Activated CD8-positive, alpha-beta T cell treated with anti-CD3 and anti-CD28 coated beads, Interleukin-2, amount 10 ng/mL, durations not matched to agents 7 days and 5 days (primary cell): ENCODE data around the gene DHDDS. TPM values are rescaled to one million over a fixed set of nuclear protein-coding genes. Genes with fewer than 3 reads are reported as not detected.
A peak's percentile ranks its signal among the peaks of the same experiment; 100 is the strongest.
"Not testable (repeated sequence)": the region's sequence is repeated elsewhere in the genome, so short reads cannot be mapped to it uniquely, and the experiment has no call there.

Experiments used
- ATAC-seq: fragments of 150-1000 bp; cut with Tn5 transposase; one replicate; pipeline ENCODE4 v1.10.0; 2021; ENCODE audit warnings: moderate library complexity
- CTCF ChIA-PET: fragments of 350-600 bp; sonication (Branson Sonifier 250); formaldehyde crosslinking; loops from one replicate; lab custom pipeline; 2021; ENCODE audit warnings: antibody characterized with exemption; lab: Charles Lee
- POLR2A ChIA-PET: fragments of 350-600 bp; sonication (Branson Sonifier 250); formaldehyde crosslinking; loops from one replicate; lab custom pipeline; 2021; ENCODE audit warnings: antibody characterized with exemption; lab: Charles Lee
- DNase-seq: peaks from one replicate; pipeline ENCODE4 v3.0.0-alpha.2; 2020
- H3K27ac Mint-ChIP-seq: one replicate; pipeline ENCODE4 v1.8.0; 2021; ENCODE audit warnings: mild to moderate bottlenecking, mixed read lengths
- H3K27me3 Mint-ChIP-seq: one replicate; pipeline ENCODE4 v1.8.0; 2021; ENCODE audit warnings: low read depth, mixed read lengths
- H3K36me3 Mint-ChIP-seq: one replicate; pipeline ENCODE4 v1.8.0; 2021; ENCODE audit warnings: low read depth, mixed read lengths
- H3K4me1 Mint-ChIP-seq: one replicate; pipeline ENCODE4 v1.8.0; 2021; ENCODE audit warnings: low read depth, mixed read lengths
- H3K4me3 Mint-ChIP-seq: one replicate; pipeline ENCODE4 v1.8.0; 2021; ENCODE audit warnings: mild to moderate bottlenecking, mixed read lengths
- H3K9me3 Mint-ChIP-seq: one replicate; pipeline ENCODE4 v1.8.0; 2022; ENCODE audit warnings: mixed read lengths; ENCODE audit not compliant: insufficient read depth
- total RNA-seq, 2 experiments: library from RNA; stranded (reverse); gene quantifications; one replicate each; pipeline ENCODE4 v1.2.3, GENCODE V29; 2021

The DHDDS gene
- total RNA-seq: 10 to 100 TPM; 48.3 to 49.5 TPM

- ChIA-PET CTCF (interaction anchor here (0.8 to 5.7 kb wide), 11 partner anchors 9 to 198 kb away, joined by 3 to 63 read pairs (median 4); partner anchors contain the start of genes CD52 and CEP85), POLR2A (interaction anchor here (0.6 to 3.1 kb wide), 13 partner anchors 9 to 197 kb away, joined by 3 to 16 read pairs (median 4); partner anchors contain the start of genes CEP85, HMGN2 and SH3BGRL3)
- H3K4me3 Mint-ChIP-seq: peak within 1 kb of the TSS; percentile 91
- H3K9me3 Mint-ChIP-seq: no peaks in the 10 kb centered on the region
- H3K4me1 Mint-ChIP-seq: peaks cover 26% of the 10 kb centered on the region
- ATAC-seq (peak; percentile 98), DNase-seq (peak; percentile 99)
- H3K27ac Mint-ChIP-seq: peak within 1 kb of the TSS; percentile 93
- H3K36me3 Mint-ChIP-seq: peaks cover 12% of the 10 kb centered on the region
- no peaks in the 10 kb centered on the region for H3K27me3 Mint-ChIP-seq
Measured at GRCh38 chr1:26431979-26432695, at the start of gene DHDDS. TSS of gene DHDDS (plus strand) at chr1:26432321. CDS start at chr1:26432946, 625 bp downstream.

GRCh38 chr1:26384076-26384475, 48.0 kb upstream of the DHDDS start:
- CTCF ChIA-PET: interaction anchor here (1.0 kb wide), 1 partner anchor 108 kb away, joined by 3 read pairs; no protein-coding TSS in a partner anchor
- peak overlapping the region; percentile 66 for H3K27ac Mint-ChIP-seq
- POLR2A ChIA-PET: no interaction called here
- peak; percentile 34 for ATAC-seq
- H3K36me3 Mint-ChIP-seq: peaks cover 5% of the 10 kb centered on the region
- H3K4me1 Mint-ChIP-seq: peaks cover 72% of the 10 kb centered on the region
- H3K27me3 Mint-ChIP-seq: no peaks in the 10 kb centered on the region
- peak overlapping the region; percentile 7 for H3K4me3 Mint-ChIP-seq
- no peak for DNase-seq
- no peaks in the 10 kb centered on the region for H3K9me3 Mint-ChIP-seq

- H3K4me3 Mint-ChIP-seq: peak overlapping the region; percentile 42
- not testable (repeated sequence) for H3K27ac Mint-ChIP-seq, H3K9me3 Mint-ChIP-seq, DNase-seq, H3K27me3 Mint-ChIP-seq, ATAC-seq, H3K36me3 Mint-ChIP-seq
- ChIA-PET CTCF (interaction anchor here (1.9 kb wide), 1 partner anchor 11 kb away, joined by 5 read pairs; no protein-coding TSS in a partner anchor), POLR2A (interaction anchor here (0.7 kb wide), 1 partner anchor 26 kb away, joined by 5 read pairs; no protein-coding TSS in a partner anchor)
- H3K4me1 Mint-ChIP-seq: peaks cover 74% of the 10 kb centered on the region
Measured at GRCh38 chr1:26385063-26385462, 47.1 kb upstream of the DHDDS start.

- H3K27ac Mint-ChIP-seq: no peak overlapping the region
- H3K4me1 Mint-ChIP-seq: peaks cover 83% of the 10 kb centered on the region
- no peak overlapping the region for H3K4me3 Mint-ChIP-seq
- H3K36me3 Mint-ChIP-seq: peaks cover 5% of the 10 kb centered on the region
- peaks cover under 1% of the 10 kb centered on the region for H3K27me3 Mint-ChIP-seq
- CTCF ChIA-PET: interaction anchor here (5.4 to 9.2 kb wide), 2 partner anchors 11 to 102 kb away, joined by 57 to 141 read pairs; no protein-coding TSS in a partner anchor
- DNase-seq (no peak), ATAC-seq (no peak)
- POLR2A ChIA-PET: no interaction called here
- H3K9me3 Mint-ChIP-seq: no peaks in the 10 kb centered on the region
Measured at GRCh38 chr1:26387447-26387846, 44.7 kb upstream of the DHDDS start.

- CTCF ChIA-PET: interaction anchor here (0.7 to 9.2 kb wide), 9 partner anchors 12 to 153 kb away, joined by 3 to 141 read pairs (median 5); no protein-coding TSS in a partner anchor
- Mint-ChIP-seq H3K27me3 (peaks cover 3% of the 10 kb centered on the region), H3K27ac (peak overlapping the region; percentile 81), H3K4me3 (peak overlapping the region; percentile 34), H3K9me3 (no peaks in the 10 kb centered on the region), H3K36me3 (peaks cover 5% of the 10 kb centered on the region), H3K4me1 (peaks cover 80% of the 10 kb centered on the region)
- ATAC-seq (no peak), DNase-seq (no peak)
- POLR2A ChIA-PET: interaction anchor here (0.7 to 1.2 kb wide), 4 partner anchors 14 to 30 kb away, joined by 3 read pairs; no protein-coding TSS in a partner anchor
Measured at GRCh38 chr1:26388791-26389445, 43.2 kb upstream of the DHDDS start.

- no peaks in the 10 kb centered on the region for H3K9me3 Mint-ChIP-seq
- ATAC-seq (peak; percentile 64), DNase-seq (peak; percentile 64)
- H3K27me3 Mint-ChIP-seq: peaks cover 3% of the 10 kb centered on the region
- H3K36me3 Mint-ChIP-seq: no peaks in the 10 kb centered on the region
- POLR2A ChIA-PET: interaction anchor here (0.7 kb wide), 1 partner anchor 31 kb away, joined by 3 read pairs; no protein-coding TSS in a partner anchor
- CTCF ChIA-PET: interaction anchor here (0.8 to 9.2 kb wide), 13 partner anchors 13 to 220 kb away, joined by 3 to 141 read pairs (median 17); partner anchors contain the start of gene ZNF593
- H3K4me1 Mint-ChIP-seq: peaks cover 72% of the 10 kb centered on the region
- peak overlapping the region; percentile 81 for H3K27ac Mint-ChIP-seq
- H3K4me3 Mint-ChIP-seq: peak overlapping the region; percentile 34
Measured at GRCh38 chr1:26389604-26390247, 42.4 kb upstream of the DHDDS start.

- POLR2A ChIA-PET: interaction anchor here (0.8 to 1.3 kb wide), 3 partner anchors 15 to 116 kb away, joined by 3 to 6 read pairs (median 3); no protein-coding TSS in a partner anchor
- H3K4me1 Mint-ChIP-seq: peaks cover 61% of the 10 kb centered on the region
Measured at GRCh38 chr1:26391450-26391849, 40.7 kb upstream of the DHDDS start.

GRCh38 chr1:26395754-26396153, 36.4 kb upstream of the DHDDS start:
- CTCF ChIA-PET: interaction anchor here (0.9 to 9.2 kb wide), 15 partner anchors 19 to 316 kb away, joined by 3 to 141 read pairs (median 5); partner anchors contain the start of genes CEP85, SH3BGRL3 and ZNF593
- Mint-ChIP-seq H3K4me1 (peaks cover 22% of the 10 kb centered on the region), H3K27me3 (peaks cover 6% of the 10 kb centered on the region), H3K27ac (no peak overlapping the region), H3K9me3 (no peaks in the 10 kb centered on the region), H3K36me3 (no peaks in the 10 kb centered on the region), H3K4me3 (no peak overlapping the region)
- DNase-seq (no peak), ATAC-seq (no peak)
- POLR2A ChIA-PET: no interaction called here

More at GRCh38 chr1:26391450-26391849, 40.7 kb upstream of the DHDDS start:
- ATAC-seq (peak; percentile 73), DNase-seq (peak; percentile 78)
- Mint-ChIP-seq H3K36me3 (no peaks in the 10 kb centered on the region), H3K9me3 (no peaks in the 10 kb centered on the region), H3K4me3 (no peak overlapping the region), H3K27me3 (peaks cover 3% of the 10 kb centered on the region), H3K27ac (peak overlapping the region; percentile 35)
- CTCF ChIA-PET: interaction anchor here (0.6 to 9.2 kb wide), 31 partner anchors 9 to 229 kb away, joined by 3 to 141 read pairs (median 8); partner anchors contain the start of genes CD52, CEP85, SH3BGRL3 and UBXN11

- Mint-ChIP-seq H3K4me3 (no peak overlapping the region), H3K36me3 (no peaks in the 10 kb centered on the region), H3K4me1 (peaks cover 7% of the 10 kb centered on the region), H3K27ac (no peak overlapping the region), H3K9me3 (no peaks in the 10 kb centered on the region), H3K27me3 (peaks cover 17% of the 10 kb centered on the region)
- ChIA-PET CTCF (interaction anchor here (0.7 to 3.7 kb wide), 7 partner anchors 16 to 165 kb away, joined by 3 to 23 read pairs (median 3); no protein-coding TSS in a partner anchor), POLR2A (no interaction called here)
- peak; percentile 19 for DNase-seq
- no peak for ATAC-seq
Measured at GRCh38 chr1:26399034-26399433, 33.1 kb upstream of the DHDDS start.

GRCh38 chr1:26401891-26402290, 30.2 kb upstream of the DHDDS start:
- ATAC-seq (no peak), DNase-seq (no peak)
- Mint-ChIP-seq H3K27ac (no peak overlapping the region), H3K4me1 (no peaks in the 10 kb centered on the region), H3K4me3 (no peak overlapping the region), H3K27me3 (peaks cover 20% of the 10 kb centered on the region), H3K36me3 (no peaks in the 10 kb centered on the region), H3K9me3 (no peaks in the 10 kb centered on the region)
- ChIA-PET POLR2A (no interaction called here), CTCF (interaction anchor here (3.7 kb wide), 1 partner anchor 16 kb away, joined by 23 read pairs; no protein-coding TSS in a partner anchor)
